ENCODE results near the gene ZNF594. TPM values are rescaled to one million over a fixed set of nuclear protein-coding genes. Genes with fewer than 3 reads are reported as not detected.
"Not testable (repeated sequence)": the region's sequence is repeated elsewhere in the genome, so short reads cannot be mapped to it uniquely, and the experiment has no call there.

The ZNF594 gene
- total RNA-seq, 4 donors from 2014 or later, result 10.2 to 23.9 (median 18.5) TPM

GRCh38 chr17:5226940-5227878 lies 35.5 kb upstream of the ZNF594 start:
- H3K27me3 ChIP-seq, result no peaks in the 10 kb centered on the region
- H3K4me3 ChIP-seq, result peak overlapping the region in 1 of 4 donors; percentile 10
- H3K4me1 ChIP-seq, result peaks cover 0 to 14% (median 0%) of the 10 kb centered on the region in 4 donors
- DNase-seq, result peak in 2 of 3 donors; percentile 73 to 82
- peaks cover 0 to 4% (median 0%) of the 10 kb centered on the region in 3 donors for H3K36me3 ChIP-seq
- H3K9me3 ChIP-seq, result no peaks in the 10 kb centered on the region
- H3K27ac ChIP-seq, result peak overlapping the region in 2 of 4 donors; percentile 77 to 89
- no peak for TF ChIP-seq POLR2A (IDR thresholded peaks at IDR 0.05)
- TF ChIP-seq CTCF (IDR thresholded peaks at IDR 0.05), result no peak

- Histone ChIP-seq H3K36me3 (peaks cover 0 to 4% (median 0%) of the 10 kb centered on the region in 3 donors), H3K27ac (peak overlapping the region in 2 of 4 donors; percentile 77 to 89), H3K27me3 (no peaks in the 10 kb centered on the region), H3K4me1 (peaks cover 0 to 14% (median 0%) of the 10 kb centered on the region in 4 donors), H3K9me3 (no peaks in the 10 kb centered on the region), H3K4me3 (no peak overlapping the region)
- no peak for TF ChIP-seq POLR2A (IDR thresholded peaks at IDR 0.05)
- no peak for TF ChIP-seq CTCF (IDR thresholded peaks at IDR 0.05)
- no peak for DNase-seq
Measured at GRCh38 chr17:5225668-5226457, 34.2 kb upstream of the ZNF594 start.

GRCh38 chr17:5221912-5222311 lies 30.2 kb upstream of the ZNF594 start:
- not testable (repeated sequence) for H3K9me3 ChIP-seq, H3K27me3 ChIP-seq, DNase-seq, H3K4me3 ChIP-seq, H3K36me3 ChIP-seq
- Histone ChIP-seq H3K27ac (peak overlapping the region in 2 of 4 donors; percentile 66 to 89), H3K4me1 (peaks cover 0 to 11% (median 0%) of the 10 kb centered on the region in 4 donors)

GRCh38 chr17:5220074-5220473 lies 28.4 kb upstream of the ZNF594 start:
- H3K27me3 ChIP-seq, result no peaks in the 10 kb centered on the region
- H3K4me3 ChIP-seq, result no peak overlapping the region
- TF ChIP-seq POLR2A (IDR thresholded peaks at IDR 0.05) (no peak), CTCF (IDR thresholded peaks at IDR 0.05) (no peak)
- no peak for DNase-seq
- H3K36me3 ChIP-seq, result peaks cover 0 to 7% (median 0%) of the 10 kb centered on the region in 3 donors
- no peaks in the 10 kb centered on the region for H3K9me3 ChIP-seq
- peak overlapping the region in 2 of 4 donors; percentile 62 to 89 for H3K27ac ChIP-seq
- peaks cover 0 to 11% (median 0%) of the 10 kb centered on the region in 4 donors for H3K4me1 ChIP-seq

GRCh38 chr17:5219536-5219935 lies 27.9 kb upstream of the ZNF594 start:
- H3K9me3 ChIP-seq, result no peaks in the 10 kb centered on the region
- H3K27me3 ChIP-seq, result no peaks in the 10 kb centered on the region
- H3K4me3 ChIP-seq, result no peak overlapping the region
- peaks cover 0 to 5% (median 0%) of the 10 kb centered on the region in 3 donors for H3K36me3 ChIP-seq
- DNase-seq, result no peak
- H3K27ac ChIP-seq, result peak overlapping the region in 1 of 4 donors; percentile 89
- TF ChIP-seq POLR2A (IDR thresholded peaks at IDR 0.05), result no peak
- TF ChIP-seq CTCF (IDR thresholded peaks at IDR 0.05), result no peak
- H3K4me1 ChIP-seq, result peaks cover 0 to 11% (median 0%) of the 10 kb centered on the region in 4 donors

GRCh38 chr17:5217562-5217961 lies 25.9 kb upstream of the ZNF594 start:
- H3K27me3 ChIP-seq, H3K9me3 ChIP-seq, H3K27ac ChIP-seq, H3K4me1 ChIP-seq, H3K4me3 ChIP-seq, DNase-seq: not testable (repeated sequence)
- H3K36me3 ChIP-seq, result peaks cover 0 to 11% (median 0%) of the 10 kb centered on the region in 3 donors
